HPDE6-E6E7 (cell line): ENCODE measurements around the gene UQCRQ.
A peak's percentile ranks its signal among the peaks of the same experiment; 100 is the strongest.

ENCODE experiments used
- DNase-seq: peaks from one replicate; pipeline ENCODE4 v3.0.0; 2011; ENCODE audit warnings: missing footprints; ENCODE audit errors: extremely low spot score

Gene UQCRQ

GRCh38 chr5:132870801-132871200 lies 4.4 kb downstream of the UQCRQ start:
- DNase-seq: no peak

- DNase-seq: no peak
Observed at GRCh38 chr5:132871459-132872284, 5.2 kb downstream of the UQCRQ start.

- no peak for DNase-seq
Observed at GRCh38 chr5:132872788-132873118, 6.3 kb downstream of the UQCRQ start.

- DNase-seq: no peak
Observed at GRCh38 chr5:132873119-132873929, 6.9 kb downstream of the UQCRQ start, which contains the start of gene LEAP2. Gene LEAP2, plus strand, starts transcription at chr5:132873668. Its CDS starts 27 bp downstream, at chr5:132873695.

- no peak for DNase-seq
Observed at GRCh38 chr5:132873930-132874271, 7.5 kb downstream of the UQCRQ start.

GRCh38 chr5:132876020-132876759 lies 9.7 kb downstream of the UQCRQ start:
- DNase-seq: no peak

- DNase-seq: no peak
Observed at GRCh38 chr5:132877466-132877865, 11.0 kb downstream of the UQCRQ start.

- DNase-seq: no peak
Observed at GRCh38 chr5:132877938-132878337, 11.5 kb downstream of the UQCRQ start.

- DNase-seq: peak; percentile 38
Observed at GRCh38 chr5:132883261-132883834, 16.9 kb downstream of the UQCRQ start.

GRCh38 chr5:132884548-132884947 lies 18.1 kb downstream of the UQCRQ start:
- DNase-seq: no peak

- no peak for DNase-seq
Observed at GRCh38 chr5:132886064-132886823, 19.8 kb downstream of the UQCRQ start.

- DNase-seq: no peak
Observed at GRCh38 chr5:132887283-132887682, 20.8 kb downstream of the UQCRQ start.

GRCh38 chr5:132889501-132889900 lies 23.1 kb downstream of the UQCRQ start:
- DNase-seq: no peak

- DNase-seq: no peak
Observed at GRCh38 chr5:132890817-132891216, 24.4 kb downstream of the UQCRQ start.

GRCh38 chr5:132895719-132896305 lies 29.4 kb downstream of the UQCRQ start:
- DNase-seq: no peak

GRCh38 chr5:132896685-132897084 lies 30.2 kb downstream of the UQCRQ start:
- no peak for DNase-seq

- DNase-seq: no peak
Observed at GRCh38 chr5:132898094-132898493, 31.7 kb downstream of the UQCRQ start.

- no peak for DNase-seq
Observed at GRCh38 chr5:132901036-132901435, 34.6 kb downstream of the UQCRQ start.

GRCh38 chr5:132901730-132902129 lies 35.3 kb downstream of the UQCRQ start:
- no peak for DNase-seq

GRCh38 chr5:132905938-132906337 lies 39.5 kb downstream of the UQCRQ start:
- no peak for DNase-seq

GRCh38 chr5:132907161-132907560 lies 40.7 kb downstream of the UQCRQ start:
- no peak for DNase-seq
